Measurements from ENCODE around the gene CDC7.

The CDC7 gene

DNA sequence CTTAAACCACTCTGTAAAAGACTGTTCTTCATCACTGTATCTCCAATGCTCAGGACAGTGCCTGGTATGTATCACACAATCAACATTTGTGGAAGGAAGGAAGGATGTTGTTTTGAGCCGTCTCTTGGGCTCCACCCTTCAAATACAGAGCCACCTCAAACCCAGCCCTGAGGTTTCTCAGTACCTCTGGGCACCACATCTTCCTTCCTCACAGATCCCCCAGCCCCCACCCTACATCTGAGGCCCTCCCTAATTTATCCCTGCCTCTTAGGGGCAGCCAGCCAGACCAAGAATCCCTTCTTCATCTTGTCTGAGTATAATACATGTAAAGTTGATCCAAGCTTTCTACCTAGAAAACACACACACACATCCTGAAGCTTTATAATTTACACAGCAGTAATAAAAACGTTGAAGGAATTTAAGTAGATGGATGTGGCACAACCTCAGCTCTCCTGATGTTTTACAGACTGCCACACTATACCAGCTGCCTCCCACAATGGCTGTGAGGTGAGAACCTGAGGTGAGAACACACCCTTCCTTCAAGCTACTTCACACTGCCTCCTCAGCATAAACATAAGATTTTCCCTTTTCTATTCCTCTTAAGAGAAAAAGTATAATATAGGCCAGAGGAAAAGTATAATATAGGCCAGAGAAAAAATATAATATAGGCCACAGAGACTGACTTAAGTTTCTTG, 48.5 kb downstream of the CDC7 start:
- no peak for DNase-seq (ENCODE audit: low read depth in 2 of 2)

DNA sequence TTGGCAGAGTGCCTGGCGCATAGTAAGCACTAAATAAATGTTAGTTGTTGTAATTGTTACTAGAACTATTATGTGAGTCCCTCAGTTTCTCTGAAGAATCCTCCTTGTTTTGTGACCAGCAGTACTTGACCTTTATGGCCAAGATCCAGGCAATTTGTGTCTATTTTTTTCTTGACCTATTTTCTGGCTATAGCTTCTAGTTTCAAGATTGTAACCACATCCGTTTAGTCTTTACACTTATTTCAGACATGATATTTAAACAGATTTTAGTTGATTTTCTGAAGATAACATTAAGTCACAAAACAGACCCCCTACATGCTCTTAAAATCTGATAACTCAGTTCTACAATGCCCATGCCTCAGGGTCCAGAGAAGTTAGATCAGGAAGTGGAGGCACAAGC, 50.3 kb downstream of the CDC7 start:
- DNase-seq (ENCODE audit: low read depth in 2 of 2), result no peak

DNA sequence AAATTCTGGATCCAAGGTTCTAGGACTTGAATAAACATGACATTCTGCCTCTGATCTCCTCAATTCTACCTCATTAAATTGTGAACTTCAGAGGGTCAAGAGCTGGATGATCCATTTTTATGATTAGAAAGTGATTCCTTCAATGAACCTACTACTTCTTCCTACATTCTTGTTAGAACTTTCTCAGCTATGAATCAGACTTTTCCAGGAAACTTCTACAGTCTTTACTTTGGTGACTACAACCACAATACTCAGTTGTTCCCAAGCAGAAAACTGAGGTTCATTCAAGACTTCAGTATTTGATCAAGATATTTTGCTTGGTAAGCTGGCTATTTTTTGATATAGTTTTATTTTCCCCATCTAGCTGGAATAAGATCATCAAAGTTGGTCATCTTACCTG, 51.4 kb downstream of the CDC7 start:
- no peak for DNase-seq (ENCODE audit: low read depth in 2 of 2)

DNA sequence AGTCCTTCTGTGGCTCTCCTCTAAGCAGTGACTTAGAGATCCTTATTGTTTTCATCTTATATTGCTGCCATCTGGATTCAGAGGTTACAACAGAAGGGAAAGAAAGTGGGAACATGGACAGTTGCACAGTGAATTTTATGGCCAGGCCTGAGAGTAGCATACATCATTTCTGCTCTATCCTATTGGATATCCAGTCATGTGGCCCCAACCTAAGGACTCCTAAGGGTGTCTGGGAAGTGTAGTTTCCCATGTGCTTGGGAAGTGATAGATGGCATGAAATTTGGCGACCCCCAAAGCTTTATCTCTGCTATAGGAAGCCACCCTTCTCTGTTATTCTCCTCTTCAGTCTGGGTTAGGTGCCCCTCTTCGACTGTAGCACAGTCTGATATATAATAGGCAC, 51.9 kb downstream of the CDC7 start:
- no peak for DNase-seq (ENCODE audit: low read depth in 2 of 2)

DNA sequence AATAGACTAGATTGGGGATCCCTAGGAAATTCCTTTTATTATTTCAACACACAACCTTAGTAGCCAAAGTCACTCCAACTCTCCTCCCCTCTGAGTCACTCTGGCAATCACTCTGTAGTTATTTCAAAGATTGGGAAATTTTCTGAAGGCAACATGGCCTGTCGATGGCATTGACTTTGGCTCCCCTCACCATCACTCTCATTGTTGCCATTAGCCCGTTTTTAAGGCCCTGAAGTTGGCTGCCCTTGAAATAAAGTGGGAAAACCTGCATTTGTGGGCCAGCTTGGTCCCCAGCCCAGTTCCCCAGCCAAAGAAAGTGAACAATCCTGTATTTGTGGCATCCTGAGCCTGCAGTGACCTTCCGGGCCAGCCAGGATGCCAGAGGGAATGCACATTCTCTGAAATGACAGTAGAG, 52.5 kb downstream of the CDC7 start:
- no peak for DNase-seq (ENCODE audit: low read depth in 2 of 2)

DNA sequence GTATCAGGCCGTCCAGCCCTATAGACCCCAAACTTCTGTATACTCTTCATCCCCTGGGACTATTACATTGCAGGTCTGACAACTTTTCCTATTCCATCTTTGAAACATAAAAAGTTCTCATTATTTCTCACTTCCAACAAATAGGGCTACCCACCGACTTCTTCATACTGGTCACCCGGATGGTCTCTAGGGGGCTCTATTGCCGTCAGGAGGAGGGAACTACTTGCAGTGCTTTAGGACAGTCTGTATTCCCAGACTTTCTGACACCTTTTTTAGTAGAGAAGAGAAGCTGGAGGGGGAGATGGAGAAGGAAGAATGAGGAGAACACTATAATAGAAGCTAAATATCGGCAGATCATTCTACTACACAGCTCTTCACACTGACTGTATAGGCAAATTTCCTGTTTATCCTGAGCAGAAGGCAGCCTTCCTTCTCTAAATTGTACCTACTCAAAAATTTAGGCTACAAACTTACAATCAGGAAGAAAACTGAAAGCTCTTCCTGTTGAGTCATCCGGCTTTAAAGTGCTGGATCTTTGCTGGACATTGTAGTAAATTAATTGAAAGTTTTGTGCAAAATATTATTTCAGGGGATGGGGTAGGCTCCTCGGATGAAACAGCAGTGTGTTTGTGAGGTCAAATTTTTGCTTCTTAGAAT, 54.6 kb downstream of the CDC7 start:
- no peak for DNase-seq (ENCODE audit: low read depth in 2 of 2)

DNA sequence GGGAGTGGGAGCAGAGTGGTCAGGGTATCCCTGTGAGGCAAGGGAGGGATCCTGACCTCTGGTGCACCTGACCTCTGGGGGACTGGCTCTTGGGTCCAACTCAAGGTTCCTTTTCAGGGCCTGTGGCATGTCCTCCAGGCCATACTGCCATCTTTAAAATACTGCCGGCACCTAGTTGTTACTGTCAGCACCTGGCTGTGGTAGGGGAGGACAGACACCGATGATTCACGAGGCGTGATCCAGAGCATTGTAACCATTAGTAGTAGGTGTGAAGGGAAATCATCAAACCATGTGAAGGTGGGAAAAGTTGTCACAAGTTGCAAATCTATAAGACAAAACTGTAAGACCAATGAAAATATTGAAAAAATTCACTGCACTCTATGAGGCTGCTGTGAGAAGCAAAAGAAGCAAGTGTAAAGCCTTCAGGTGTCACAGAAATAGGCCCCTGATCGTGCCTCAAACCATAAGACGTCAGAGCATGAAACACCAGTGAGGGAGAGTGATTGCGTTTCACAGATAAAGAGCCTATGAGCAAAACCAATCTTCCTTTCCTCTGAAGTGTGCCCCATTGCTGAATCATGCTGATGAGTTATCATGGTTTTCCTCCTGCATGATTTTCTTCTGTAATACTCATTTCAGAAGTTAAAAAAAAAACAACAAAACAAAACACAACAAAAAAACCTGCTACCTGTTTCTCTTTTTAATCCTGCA, 55.3 kb downstream of the CDC7 start:
- peak; percentile 18 to 44 for DNase-seq (ENCODE audit: low read depth in 2 of 2)

DNA sequence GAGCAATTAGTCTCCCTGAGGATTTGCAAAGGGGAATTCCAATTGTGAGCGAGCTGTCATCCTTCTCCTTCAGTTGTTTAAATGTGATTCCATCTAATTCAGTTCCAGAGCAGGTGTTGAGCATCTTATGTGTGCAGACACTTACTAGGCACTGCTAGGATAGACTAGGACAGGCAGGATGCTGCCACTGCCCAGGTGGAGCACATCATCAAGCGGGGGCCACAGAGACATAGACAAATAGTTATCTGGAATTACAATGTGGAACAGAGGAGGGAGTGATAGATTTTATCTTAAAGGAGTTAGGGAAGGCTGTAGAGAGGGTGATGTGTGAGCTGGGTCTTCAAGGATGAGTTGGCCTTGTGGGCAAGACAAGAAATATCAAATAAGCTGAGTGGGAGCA, 55.9 kb downstream of the CDC7 start:
- DNase-seq (ENCODE audit: low read depth in 2 of 2), result no peak

DNA sequence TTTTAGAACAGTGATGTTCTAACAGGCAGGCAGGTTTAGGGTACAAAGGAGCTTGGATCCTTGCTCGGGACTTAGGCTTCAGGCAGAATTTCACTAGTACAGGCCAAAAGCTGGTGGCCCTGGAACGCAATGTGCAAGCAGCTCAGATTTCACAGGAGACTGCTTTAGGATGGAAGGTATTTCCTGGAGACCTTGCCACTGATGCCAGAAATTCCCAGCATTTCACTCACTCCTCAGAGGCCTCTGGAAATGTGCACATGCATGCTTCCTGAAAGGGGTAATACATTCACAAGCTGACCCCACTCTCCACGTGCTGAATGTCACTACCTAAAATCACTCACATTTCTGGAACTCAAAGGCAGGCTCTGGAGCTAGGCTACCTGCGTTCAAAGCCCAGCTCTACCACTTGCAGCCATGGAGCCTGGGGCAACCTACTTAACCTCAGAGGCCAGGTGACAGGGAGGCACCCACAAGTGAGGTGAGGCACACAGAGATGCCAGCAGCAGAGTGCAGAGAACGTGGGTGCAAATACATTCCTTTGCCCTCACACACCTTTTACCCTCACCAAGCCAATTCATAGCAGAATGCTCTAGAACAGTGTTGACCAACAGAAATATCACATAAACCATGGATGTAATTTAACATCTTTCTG, 56.5 kb downstream of the CDC7 start:
- DNase-seq (ENCODE audit: low read depth in 2 of 2), result no peak

DNA sequence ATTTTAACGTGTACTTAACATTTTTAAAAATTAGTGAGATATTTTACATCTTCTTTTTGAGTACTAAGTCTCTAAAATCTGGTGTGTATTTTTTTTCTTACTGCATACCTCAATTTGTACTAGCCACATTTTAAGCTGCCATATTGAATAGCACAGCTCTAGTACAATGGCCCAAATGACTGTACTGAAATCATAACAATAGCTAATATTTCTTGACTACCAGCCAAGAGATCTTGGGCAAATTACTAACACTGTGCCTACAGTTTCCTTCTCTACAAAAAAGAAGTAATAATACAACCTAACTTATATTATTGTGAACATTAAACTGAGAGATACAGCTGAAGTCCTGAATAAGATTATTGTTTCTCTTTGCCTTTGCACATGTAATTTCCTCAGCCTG, 57.2 kb downstream of the CDC7 start:
- no peak for DNase-seq (ENCODE audit: low read depth in 2 of 2)

DNA sequence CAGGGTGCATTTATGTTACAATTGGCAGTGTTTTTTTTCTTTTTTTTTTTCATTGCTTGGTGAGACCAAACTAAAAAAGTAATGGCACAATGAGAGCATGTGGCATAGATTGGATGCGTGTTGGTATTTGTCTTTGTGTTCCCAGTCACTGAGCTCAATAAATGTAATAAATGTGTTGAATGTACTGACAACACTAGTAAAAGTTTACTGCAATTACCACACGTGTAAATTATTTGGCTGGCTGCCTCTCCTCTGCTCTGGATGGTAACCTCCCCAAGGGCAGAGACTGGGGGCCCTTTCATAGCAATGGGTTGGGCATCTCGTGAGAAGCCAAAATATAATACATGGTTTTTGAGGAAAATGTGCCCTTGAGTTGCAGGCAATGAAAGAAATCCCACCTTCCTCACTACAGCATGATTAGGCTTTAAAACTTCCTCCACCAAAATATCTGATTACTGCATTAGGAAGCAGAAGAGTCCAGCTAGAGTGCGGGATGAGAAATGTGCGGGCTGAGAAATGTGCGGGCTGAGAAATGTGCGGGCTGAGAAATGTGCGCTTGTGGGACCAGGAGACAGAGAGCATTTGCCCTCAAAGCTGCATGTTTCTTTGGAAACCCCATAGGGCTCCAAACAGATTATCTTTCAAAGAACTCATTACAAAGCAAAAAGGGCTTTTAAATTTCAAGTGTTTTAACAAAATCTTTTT, 58.5 kb downstream of the CDC7 start:
- DNase-seq (ENCODE audit: low read depth in 2 of 2), result no peak

DNA sequence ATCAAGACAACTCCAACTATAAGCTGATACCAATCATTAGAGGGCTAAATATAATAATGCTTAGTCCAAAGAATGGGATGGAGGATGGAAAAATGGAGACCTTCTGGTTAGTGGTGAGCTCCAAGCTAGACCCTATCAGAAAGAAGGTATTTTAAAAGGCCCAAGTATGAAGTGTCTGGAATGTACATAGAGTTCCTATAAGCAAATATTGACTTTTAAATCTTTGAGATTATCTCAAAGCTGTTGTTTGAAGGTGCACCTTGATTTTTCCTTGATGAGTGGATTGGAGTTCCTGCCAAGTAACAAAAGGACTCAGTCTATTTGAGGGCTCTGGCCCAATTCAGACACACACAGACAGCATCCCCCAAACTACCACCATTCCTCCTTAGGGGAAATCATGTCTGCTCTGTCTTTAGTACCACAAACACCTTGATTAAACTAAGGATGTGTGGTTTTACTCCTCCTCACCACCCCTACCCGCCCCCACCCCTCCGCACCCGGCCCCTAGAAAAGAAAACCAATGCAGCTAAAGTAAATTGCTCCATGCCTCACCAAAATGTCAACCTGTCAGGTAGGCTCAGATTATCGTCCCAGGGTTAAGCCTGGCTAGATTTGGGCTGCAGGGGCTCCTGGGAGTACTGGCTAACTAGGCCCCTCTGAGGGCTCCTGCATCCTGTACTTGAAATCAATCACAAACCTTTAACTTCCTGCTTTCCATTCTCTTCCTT, 59.4 kb downstream of the CDC7 start:
- DNase-seq (ENCODE audit: low read depth in 2 of 2), result no peak

DNA sequence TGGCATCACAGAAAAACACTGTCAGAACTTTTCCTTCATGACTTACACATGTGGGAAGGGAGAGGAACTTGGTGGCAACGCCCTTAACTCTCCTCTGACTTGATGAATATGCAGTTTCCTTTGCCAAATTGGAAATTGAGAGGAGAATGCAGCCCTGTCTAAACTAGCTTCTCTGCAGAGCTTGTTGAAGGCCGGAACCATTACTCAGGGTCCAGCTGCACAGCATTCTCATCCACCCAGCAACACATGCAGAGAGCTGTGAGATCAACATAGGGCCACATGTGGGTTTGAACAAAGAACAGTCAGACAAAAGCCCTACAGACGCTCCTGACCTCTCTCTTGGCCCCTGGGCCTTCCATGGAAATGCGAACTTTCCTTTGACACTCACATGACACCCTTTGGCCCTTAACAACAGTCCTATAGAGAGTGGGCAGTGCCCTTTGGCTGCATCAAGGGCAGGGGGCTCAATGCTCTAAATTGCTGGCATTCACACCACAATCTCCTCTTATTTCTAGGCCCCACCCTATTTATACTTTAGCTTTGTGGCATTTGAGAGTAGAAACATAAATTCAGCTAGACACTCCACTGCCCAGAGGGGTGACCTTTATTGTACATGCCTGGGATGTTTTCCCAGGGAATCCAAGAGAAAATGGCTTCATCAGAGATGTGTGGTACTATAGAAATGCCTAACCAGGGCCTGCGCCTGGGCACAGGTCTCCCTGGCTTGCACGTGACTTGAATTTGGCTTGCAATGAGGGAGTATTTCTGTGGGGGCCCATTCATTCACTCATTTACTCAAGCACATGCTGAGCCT, 64.4 kb downstream of the CDC7 start:
- DNase-seq (ENCODE audit: low read depth in 2 of 2), result no peak

DNA sequence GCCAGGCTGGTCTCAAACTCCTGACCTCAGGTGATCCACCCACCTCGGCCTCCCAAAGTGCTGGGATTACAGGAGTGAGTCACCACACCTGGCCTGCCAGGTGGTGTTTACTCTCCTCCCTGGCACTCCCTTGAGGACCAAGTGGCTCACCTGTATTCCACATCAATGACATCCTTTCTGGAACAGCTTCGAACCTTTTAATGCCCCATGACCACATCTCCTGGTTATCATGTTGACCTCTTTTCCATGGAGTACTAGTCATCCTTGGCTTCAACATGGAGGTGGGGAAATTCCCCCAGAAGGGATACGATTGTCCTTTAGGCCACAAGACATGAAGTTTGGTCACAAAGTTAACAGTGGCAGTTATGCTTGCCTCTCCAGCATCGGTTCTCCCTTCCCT, 66.9 kb downstream of the CDC7 start:
- no peak for DNase-seq (ENCODE audit: low read depth in 2 of 2)

DNA sequence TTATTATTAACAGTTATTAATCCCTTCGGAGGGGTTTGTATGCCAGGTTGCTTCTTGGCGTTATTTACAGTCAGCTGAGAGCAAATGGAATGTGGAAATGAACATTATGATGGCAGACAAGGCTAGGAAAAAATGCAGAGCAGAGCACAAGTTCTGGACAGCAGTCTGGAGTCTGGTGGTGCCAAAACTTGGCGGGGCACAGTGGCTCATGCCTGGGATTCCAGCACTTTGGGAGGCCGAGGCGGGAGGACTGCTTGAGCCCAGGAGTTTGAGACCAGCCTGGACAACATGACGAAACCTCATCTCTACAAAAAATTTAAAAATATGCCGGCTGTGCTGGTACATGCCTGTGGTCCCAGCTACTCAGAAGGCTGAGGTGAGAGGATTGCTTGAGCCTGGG, 67.6 kb downstream of the CDC7 start:
- DNase-seq (ENCODE audit: low read depth in 2 of 2), result no peak

DNA sequence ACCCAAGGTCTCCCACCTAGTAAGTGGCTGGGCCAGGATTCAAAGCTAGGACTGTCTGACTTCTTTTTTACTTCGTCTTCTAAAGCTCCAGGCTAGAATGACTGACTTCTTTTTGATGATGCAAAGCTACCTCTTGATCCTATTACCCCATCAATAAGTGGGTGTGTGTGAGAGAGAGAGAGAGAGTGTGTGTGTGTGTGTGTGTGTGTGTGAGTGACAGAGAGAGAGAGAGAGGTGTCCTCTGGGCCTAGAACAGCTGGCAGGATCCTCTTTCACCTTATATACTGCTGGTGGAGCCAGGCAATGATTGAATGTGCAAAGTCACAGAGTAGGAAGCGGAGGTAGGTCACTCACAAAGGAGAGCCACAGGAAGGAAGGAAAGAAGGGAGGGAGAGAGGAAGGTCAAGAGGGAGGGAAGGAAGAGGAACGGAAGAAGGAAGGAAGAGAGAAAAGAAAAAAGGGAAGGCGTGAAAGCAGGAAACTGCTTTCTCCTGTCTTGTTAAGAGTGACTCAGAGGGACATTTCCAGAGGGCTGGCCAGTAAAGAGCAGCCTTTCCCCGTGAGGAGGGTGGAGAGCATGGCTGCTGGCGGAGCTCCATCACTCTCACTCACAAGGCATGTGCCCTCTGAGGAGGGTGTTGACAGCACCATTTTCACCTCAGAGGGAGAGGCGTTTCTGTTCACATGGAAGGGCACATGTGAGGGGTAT, 68.9 kb downstream of the CDC7 start:
- DNase-seq (ENCODE audit: low read depth in 2 of 2), result no peak

DNA sequence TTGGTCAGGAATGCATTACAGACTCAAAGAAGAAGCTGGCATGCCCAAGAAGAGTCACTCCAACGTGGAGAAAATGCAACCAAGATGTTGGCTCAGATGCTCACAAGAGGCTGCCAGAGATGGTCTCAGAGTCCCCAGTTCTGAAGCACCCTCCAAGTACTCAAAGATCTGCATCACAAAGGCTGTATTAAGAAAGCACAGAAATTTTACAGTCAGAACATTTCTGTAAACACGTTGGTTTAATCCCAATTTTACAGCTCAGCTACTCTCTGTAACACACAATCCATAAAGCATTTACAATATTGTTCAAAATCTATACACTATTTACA, 69.4 kb downstream of the CDC7 start:
- DNase-seq (ENCODE audit: low read depth in 2 of 2), result no peak

DNA sequence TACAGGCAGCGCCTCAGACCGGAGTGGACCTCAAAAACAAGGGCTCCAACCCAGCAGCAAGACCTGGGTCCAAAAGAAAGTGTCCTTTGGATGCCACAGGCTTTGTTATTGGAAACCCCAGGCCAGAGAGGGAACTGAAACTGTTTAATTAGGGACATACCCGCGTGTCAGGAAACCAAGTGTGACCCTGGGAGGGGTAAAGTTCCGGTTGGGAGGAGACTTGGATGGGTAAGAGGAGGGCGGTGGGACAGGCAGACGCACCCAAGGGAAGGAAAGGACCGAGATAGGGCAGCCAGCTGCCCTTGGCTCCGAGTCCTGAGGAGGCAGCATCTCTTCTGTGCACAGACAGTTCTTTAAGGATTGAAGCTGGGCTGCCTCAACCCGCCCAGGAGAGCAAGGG, 71.4 kb downstream of the CDC7 start:
- DNase-seq (ENCODE audit: low read depth in 2 of 2), result no peak
